A549 (cell line): Measurements from ENCODE around the gene QSER1.

Experiments
- POLR2A ChIP-seq: IDR thresholded peaks from 2 replicates; pipeline ENCODE4 v1.6.1; 2012; ENCODE audit warnings: mild to moderate bottlenecking, low read length
- RFX5 ChIP-seq: fragments of 450-650 bp; IDR thresholded peaks from 2 replicates; pipeline ENCODE4 v1.7.1; 2014; ENCODE audit warnings: antibody characterized with exemption, mild to moderate bottlenecking, moderate library complexity

DNA sequence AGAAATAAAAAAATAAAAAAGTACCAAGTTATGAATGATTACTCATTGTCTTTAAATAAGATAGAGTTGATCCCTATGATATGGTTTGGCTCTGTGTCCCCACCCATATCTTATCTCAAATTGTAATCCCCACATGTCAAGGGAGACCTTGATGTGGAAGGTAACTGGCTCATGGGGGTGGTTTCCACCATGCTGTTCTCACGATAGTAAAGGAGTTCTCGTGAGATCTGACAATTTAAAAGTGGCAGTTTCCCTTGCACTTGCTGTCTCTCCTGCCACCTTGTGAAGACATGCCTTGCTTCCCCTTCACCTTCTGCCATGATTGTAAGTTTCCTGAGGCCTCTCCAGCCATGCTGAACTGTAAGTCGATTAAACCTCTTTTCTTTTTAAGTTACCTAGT, 18.8 kb downstream of the QSER1 start:
- TF ChIP-seq RFX5 (no peak), POLR2A (no peak)
